ENCODE measurements around the gene QSOX1.

Gene QSOX1

GRCh38 chr1:180232521-180233043 is 77.9 kb downstream of the QSOX1 start:
- Histone ChIP-seq H4K20me1 (ENCODE audit: insufficient read depth, low read length) (no peaks in the 10 kb centered on the region), H3K9me3 (ENCODE audit: insufficient read depth, low read length) (no peaks in the 10 kb centered on the region), H2AFZ (ENCODE audit: low read depth, low read length) (no peak overlapping the region), H3K27ac (ENCODE audit: low read length) (no peak overlapping the region), H3K4me1 (ENCODE audit: low read length) (peaks cover 4% of the 10 kb centered on the region; the same call in 1 of the 2 replicates), H3K4me2 (ENCODE audit: low read length) (peak overlapping the region; percentile 89; the same call in 1 of the 2 replicates), H3K9ac (ENCODE audit: low read length) (no peak overlapping the region), H3K79me2 (ENCODE audit: low read length) (no peaks in the 10 kb centered on the region), H3K4me3 (ENCODE audit: low read length) (no peak overlapping the region), H3K36me3 (replicated peaks; ENCODE audit: low read depth, low read length) (no peaks in the 10 kb centered on the region), H3K27me3 (ENCODE audit: low read depth, low read length) (peaks cover 27% of the 10 kb centered on the region)
- no peak for TF ChIP-seq CTCF (IDR thresholded peaks at IDR 0.05; ENCODE audit: low read depth, low read length)
- TF ChIP-seq EZH2phosphoT487 (IDR thresholded peaks at IDR 0.05; ENCODE audit: low read depth), result no peak

- H3K4me2 ChIP-seq (ENCODE audit: low read length), result no peak overlapping the region
- H3K4me1 ChIP-seq (ENCODE audit: low read length), result peaks cover 4% of the 10 kb centered on the region; the same call in 1 of the 2 replicates
- no peak overlapping the region for H3K4me3 ChIP-seq (ENCODE audit: low read length)
- H2AFZ ChIP-seq (ENCODE audit: low read depth, low read length), result no peak overlapping the region
- H3K36me3 ChIP-seq (replicated peaks; ENCODE audit: low read depth, low read length), result no peaks in the 10 kb centered on the region
- H4K20me1 ChIP-seq (ENCODE audit: insufficient read depth, low read length), result no peaks in the 10 kb centered on the region
- no peaks in the 10 kb centered on the region for H3K9me3 ChIP-seq (ENCODE audit: insufficient read depth, low read length)
- no peak overlapping the region for H3K27ac ChIP-seq (ENCODE audit: low read length)
- H3K27me3 ChIP-seq (ENCODE audit: low read depth, low read length), result peaks cover 27% of the 10 kb centered on the region
- H3K79me2 ChIP-seq (ENCODE audit: low read length), result no peaks in the 10 kb centered on the region
- TF ChIP-seq CTCF (IDR thresholded peaks at IDR 0.05; ENCODE audit: low read depth, low read length), result no peak
- TF ChIP-seq EZH2phosphoT487 (IDR thresholded peaks at IDR 0.05; ENCODE audit: low read depth), result no peak
- no peak overlapping the region for H3K9ac ChIP-seq (ENCODE audit: low read length)
These were observed 78.7 kb downstream of the QSOX1 start for GRCh38 chr1:180233191-180234011.

GRCh38 chr1:180234369-180235076 is 79.9 kb downstream of the QSOX1 start:
- no peak for TF ChIP-seq EZH2phosphoT487 (IDR thresholded peaks at IDR 0.05; ENCODE audit: low read depth)
- TF ChIP-seq CTCF (IDR thresholded peaks at IDR 0.05; ENCODE audit: low read depth, low read length), result no peak
- H3K79me2 ChIP-seq (ENCODE audit: low read length), result no peaks in the 10 kb centered on the region
- no peak overlapping the region for H3K27ac ChIP-seq (ENCODE audit: low read length)
- no peaks in the 10 kb centered on the region for H3K36me3 ChIP-seq (replicated peaks; ENCODE audit: low read depth, low read length)
- no peak overlapping the region for H2AFZ ChIP-seq (ENCODE audit: low read depth, low read length)
- no peaks in the 10 kb centered on the region for H4K20me1 ChIP-seq (ENCODE audit: insufficient read depth, low read length)
- peaks cover 4% of the 10 kb centered on the region; the same call in 1 of the 2 replicates for H3K4me1 ChIP-seq (ENCODE audit: low read length)
- no peak overlapping the region for H3K4me3 ChIP-seq (ENCODE audit: low read length)
- H3K4me2 ChIP-seq (ENCODE audit: low read length), result no peak overlapping the region
- peaks cover 34% of the 10 kb centered on the region for H3K27me3 ChIP-seq (ENCODE audit: low read depth, low read length)
- no peak overlapping the region for H3K9ac ChIP-seq (ENCODE audit: low read length)
- no peaks in the 10 kb centered on the region for H3K9me3 ChIP-seq (ENCODE audit: insufficient read depth, low read length)

GRCh38 chr1:180235077-180235501 is 80.4 kb downstream of the QSOX1 start:
- H3K27ac ChIP-seq (ENCODE audit: low read length), result no peak overlapping the region
- no peaks in the 10 kb centered on the region for H4K20me1 ChIP-seq (ENCODE audit: insufficient read depth, low read length)
- TF ChIP-seq CTCF (IDR thresholded peaks at IDR 0.05; ENCODE audit: low read depth, low read length) (no peak), EZH2phosphoT487 (IDR thresholded peaks at IDR 0.05; ENCODE audit: low read depth) (no peak)
- H2AFZ ChIP-seq (ENCODE audit: low read depth, low read length), result no peak overlapping the region
- H3K36me3 ChIP-seq (replicated peaks; ENCODE audit: low read depth, low read length), result no peaks in the 10 kb centered on the region
- H3K9ac ChIP-seq (ENCODE audit: low read length), result no peak overlapping the region
- H3K4me1 ChIP-seq (ENCODE audit: low read length), result peaks cover 4% of the 10 kb centered on the region; the same call in 1 of the 2 replicates
- H3K79me2 ChIP-seq (ENCODE audit: low read length), result no peaks in the 10 kb centered on the region
- no peak overlapping the region for H3K4me3 ChIP-seq (ENCODE audit: low read length)
- peaks cover 40% of the 10 kb centered on the region for H3K27me3 ChIP-seq (ENCODE audit: low read depth, low read length)
- no peaks in the 10 kb centered on the region for H3K9me3 ChIP-seq (ENCODE audit: insufficient read depth, low read length)
- no peak overlapping the region for H3K4me2 ChIP-seq (ENCODE audit: low read length)

Data from OCI-LY3 (cell line).